HEK293 (cell line): ENCODE data around the gene TRAPPC5.

Experiments used
- CTCF ChIA-PET: fragments of 350-600 bp; formaldehyde crosslinking; extraction: SDS; loops from one replicate; lab custom pipeline; 2021; ENCODE audit warnings: antibody characterized with exemption; lab: Yijun Ruan, JAX
- POLR2A ChIA-PET: fragments of 300-600 bp; formaldehyde crosslinking; extraction: SDS; loops from one replicate; lab custom pipeline; 2020; ENCODE audit warnings: antibody characterized with exemption, inconsistent platforms; lab: Yijun Ruan, JAX
- H3K27ac ChIP-seq: fragments of 200-500 bp; sonication (Bioruptor generic); 2 replicates; pipeline ENCODE4 v1.5.1; 2014; ENCODE audit warnings: low read depth, low read length, control low read depth, inconsistent platforms; ENCODE audit errors: extremely low read depth
- H3K36me3 ChIP-seq, 2 experiments: fragments of 200-500 bp in 1 of 2; sonication (Bioruptor generic) in 1 of 2; 1 replicate in 1 of 2; 2 replicates in 1 of 2; pipeline ENCODE4 v1.5.1; 2014 to 2017; ENCODE audit warnings: inconsistent platforms in 2 of 2, low read length in 2 of 2; ENCODE audit not compliant: control insufficient read depth in 2 of 2, insufficient read depth in 1 of 2
- H3K4me1 ChIP-seq: fragments of 200-500 bp; sonication (Bioruptor generic); 2 replicates; pipeline ENCODE4 v1.5.1; 2014; ENCODE audit warnings: mild to moderate bottlenecking, low read length, inconsistent platforms; ENCODE audit not compliant: control insufficient read depth, insufficient read depth
- H3K4me3 ChIP-seq: 2 replicates; pipeline ENCODE4 v1.5.1; 2011; ENCODE audit warnings: low read depth, mild to moderate bottlenecking, control low read depth, low read length, moderate library complexity
- H3K9me3 ChIP-seq: fragments of 200-500 bp; sonication (Bioruptor generic); 2 replicates; pipeline ENCODE4 v1.5.1; 2014; ENCODE audit warnings: low read depth, low read length, inconsistent platforms; ENCODE audit not compliant: control insufficient read depth, insufficient read depth
- ELK4 ChIP-seq: IDR thresholded peaks from 2 replicates; pipeline ENCODE4 v1.6.1; 2011; ENCODE audit warnings: mild to moderate bottlenecking, low read depth, low read length, borderline replicate concordance
- HIC1 ChIP-seq: fragments of 450-650 bp; formaldehyde crosslinking; IDR thresholded peaks from 2 replicates; pipeline ENCODE4 v1.5.1; 2016; ENCODE audit warnings: missing biosample characterization, missing genetic modification characterization
- IKZF3 ChIP-seq: fragments of 450-650 bp; IDR thresholded peaks from 2 replicates; pipeline ENCODE4 v1.5.0; 2018; ENCODE audit warnings: missing biosample characterization, mild to moderate bottlenecking, missing genetic modification characterization, moderate library complexity
- KLF17 ChIP-seq: fragments of 450-650 bp; formaldehyde crosslinking; IDR thresholded peaks from 2 replicates; pipeline ENCODE4 v1.5.1; 2016; ENCODE audit warnings: missing biosample characterization, missing genetic modification characterization
- MEIS1 ChIP-seq: sonication (generic); formaldehyde crosslinking; IDR thresholded peaks from 2 replicates; pipeline ENCODE4 v1.8.1; 2022; ENCODE audit warnings: missing genetic modification reagents, mild to moderate bottlenecking, borderline replicate concordance
- MZF1 ChIP-seq: fragments of 450-650 bp; formaldehyde crosslinking; IDR thresholded peaks from 2 replicates; pipeline ENCODE4 v1.5.1; 2017; ENCODE audit warnings: missing biosample characterization, missing genetic modification characterization, borderline replicate concordance
- OVOL3 ChIP-seq: fragments of 450-650 bp; formaldehyde crosslinking; IDR thresholded peaks from 2 replicates; pipeline ENCODE4 v1.5.1; 2016; ENCODE audit warnings: missing biosample characterization, missing genetic modification characterization
- REPIN1 ChIP-seq: fragments of 450-650 bp; formaldehyde crosslinking; IDR thresholded peaks from 2 replicates; pipeline ENCODE4 v1.5.1; 2017; ENCODE audit warnings: missing biosample characterization, missing genetic modification characterization, low read depth
- SP3 ChIP-seq: fragments of 450-650 bp; formaldehyde crosslinking; IDR thresholded peaks from 2 replicates; pipeline ENCODE4 v1.5.1; 2016; ENCODE audit warnings: missing biosample characterization, missing genetic modification characterization
- TRIM28 ChIP-seq: IDR thresholded peaks from 2 replicates; pipeline ENCODE4 v1.6.1; 2011; ENCODE audit warnings: low read length, control low read depth, borderline replicate concordance
- ZBTB1 ChIP-seq: fragments of 450-650 bp; formaldehyde crosslinking; IDR thresholded peaks from 2 replicates; pipeline ENCODE4 v1.5.1; 2016; ENCODE audit warnings: missing biosample characterization, missing genetic modification characterization
- ZBTB10 ChIP-seq: fragments of 450-650 bp; formaldehyde crosslinking; IDR thresholded peaks from 2 replicates; pipeline ENCODE4 v1.5.1; 2016; ENCODE audit warnings: missing biosample characterization, missing genetic modification characterization
- ZBTB17 ChIP-seq: fragments of 450-650 bp; formaldehyde crosslinking; IDR thresholded peaks from 2 replicates; pipeline ENCODE4 v1.5.1; 2016; ENCODE audit warnings: missing biosample characterization, missing genetic modification characterization
- ZBTB26 ChIP-seq: fragments of 450-650 bp; formaldehyde crosslinking; optimal IDR thresholded peaks from 2 replicates; pipeline ENCODE3; 2016; ENCODE audit warnings: missing biosample characterization, mild to moderate bottlenecking, missing genetic modification characterization
- ZFHX2 ChIP-seq: fragments of 450-650 bp; formaldehyde crosslinking; conservative IDR thresholded peaks from 2 replicates; pipeline ENCODE4 v1.5.1; 2016; ENCODE audit warnings: missing biosample characterization, missing genetic modification characterization
- ZNF112 ChIP-seq: fragments of 450-650 bp; formaldehyde crosslinking; IDR thresholded peaks from 2 replicates; pipeline ENCODE4 v1.5.0; 2017; ENCODE audit warnings: missing biosample characterization, missing genetic modification characterization
- ZNF214 ChIP-seq: fragments of 450-650 bp; formaldehyde crosslinking; IDR thresholded peaks from 2 replicates; pipeline ENCODE4 v1.5.1; 2017; ENCODE audit warnings: missing biosample characterization, mild to moderate bottlenecking, missing genetic modification characterization, borderline replicate concordance
- ZNF223 ChIP-seq: fragments of 450-650 bp; formaldehyde crosslinking; IDR thresholded peaks from 2 replicates; pipeline ENCODE4 v1.5.1; 2016; ENCODE audit warnings: missing biosample characterization, missing genetic modification characterization
- ZNF366 ChIP-seq: fragments of 450-650 bp; formaldehyde crosslinking; conservative IDR thresholded peaks from 2 replicates; pipeline ENCODE4 v1.5.1; 2016; ENCODE audit warnings: missing biosample characterization, missing genetic modification characterization
- ZNF394 ChIP-seq: fragments of 450-650 bp; formaldehyde crosslinking; IDR thresholded peaks from 2 replicates; pipeline ENCODE4 v1.5.1; 2016; ENCODE audit warnings: missing biosample characterization, missing genetic modification characterization, mild to moderate bottlenecking, moderate library complexity, borderline replicate concordance
- ZNF530 ChIP-seq: fragments of 450-650 bp; formaldehyde crosslinking; IDR thresholded peaks from 2 replicates; pipeline ENCODE4 v1.5.1; 2016; ENCODE audit warnings: low read depth, missing biosample characterization, missing genetic modification characterization
- ZNF561 ChIP-seq: fragments of 450-650 bp; IDR thresholded peaks from 2 replicates; pipeline ENCODE4 v1.5.1; 2018; ENCODE audit warnings: missing biosample characterization, missing genetic modification characterization, borderline replicate concordance
- ZNF621 ChIP-seq: fragments of 450-650 bp; formaldehyde crosslinking; IDR thresholded peaks from 2 replicates; pipeline ENCODE4 v1.5.1; 2017; ENCODE audit warnings: missing biosample characterization, missing genetic modification characterization
- ZNF791 ChIP-seq: fragments of 450-650 bp; formaldehyde crosslinking; IDR thresholded peaks from 2 replicates; pipeline ENCODE4 v1.5.1; 2016; ENCODE audit warnings: missing biosample characterization, missing genetic modification characterization
- ZNF837 ChIP-seq: fragments of 450-650 bp; formaldehyde crosslinking; IDR thresholded peaks from 2 replicates; pipeline ENCODE4 v1.5.1; 2016; ENCODE audit warnings: missing biosample characterization, missing genetic modification characterization
- ZNF843 ChIP-seq: fragments of 450-650 bp; formaldehyde crosslinking; IDR thresholded peaks from 2 replicates; pipeline ENCODE4 v1.5.1; 2016; ENCODE audit warnings: missing biosample characterization, missing genetic modification characterization
- ZSCAN5A ChIP-seq: fragments of 450-650 bp; formaldehyde crosslinking; IDR thresholded peaks from 2 replicates; pipeline ENCODE4 v1.5.1; 2016; ENCODE audit warnings: missing biosample characterization, missing genetic modification characterization
- ZXDB ChIP-seq: fragments of 450-650 bp; formaldehyde crosslinking; IDR thresholded peaks from 2 replicates; pipeline ENCODE4 v1.5.1; 2016; ENCODE audit warnings: missing biosample characterization, missing genetic modification characterization

Gene TRAPPC5

GRCh38 chr19:7636691-7637373 is 43.8 kb upstream of the TRAPPC5 start, which contains the start of gene STXBP2:
STXBP2 (plus strand) TSS chr19:7637110; CDS start chr19:7637150, 40 bp downstream.
- H3K9me3 ChIP-seq: no peaks in the 10 kb centered on the region
- peaks cover 7 to 15% of the 10 kb centered on the region in 2 experiments; a peak in 2 of 3 replicates for H3K36me3 ChIP-seq
- H3K27ac ChIP-seq: peak within 1 kb of the TSS; percentile 29; the same call in 1 of the 2 replicates
- CTCF ChIA-PET: interaction anchor here (0.5 to 2.0 kb wide), 3 partner anchors 44 to 68 kb away, joined by 3 to 7 read pairs (median 5); partner anchors contain the start of gene TRAPPC5
- POLR2A ChIA-PET: interaction anchor here (1.4 kb wide), 2 partner anchors 7 to 13 kb away, joined by 6 to 7 read pairs; partner anchors contain the start of genes PET100 and XAB2
- H3K4me3 ChIP-seq: peak within 1 kb of the TSS; percentile 83
- H3K4me1 ChIP-seq: no peaks in the 10 kb centered on the region
- TF ChIP-seq ZBTB17 (tag by site-specific recombination) (peak; percentile 99), MZF1 (no peak), IKZF3 (no peak), ZNF843 (tag by site-specific recombination) (0 out of 2 replicates have a peak, but pooled peaks have one; percentile 18), ZNF366 (peak; percentile 68), ZNF837 (tag by site-specific recombination) (no peak), REPIN1 (tag by site-specific recombination) (no peak), OVOL3 (tag by site-specific recombination) (no peak), ZBTB10 (tag by site-specific recombination) (no peak), ZNF530 (tag by site-specific recombination) (no peak), SP3 (tag by site-specific recombination) (peak; percentile 82), ZFHX2 (tag by site-specific recombination) (peak; percentile 35), ZSCAN5A (tag by site-specific recombination) (no peak), ZNF791 (tag by site-specific recombination) (no peak), ZNF621 (no peak), ZXDB (tag by site-specific recombination) (0 out of 2 replicates have a peak, but pooled peaks have one; percentile 43), ZNF394 (tag by site-specific recombination) (no peak), HIC1 (tag by site-specific recombination) (no peak), ZNF561 (tag by site-specific recombination) (no peak), ZBTB26 (peak; percentile 37), ZNF214 (tag by site-specific recombination) (no peak), ZNF112 (tag by site-specific recombination) (no peak), MEIS1 (CRISPR knock-in tag) (no peak), ZNF223 (no peak), KLF17 (tag by site-specific recombination) (0 out of 2 replicates have a peak, but pooled peaks have one; percentile 21), ELK4 (no peak), ZBTB1 (tag by site-specific recombination) (no peak), TRIM28 (no peak)
